ENCODE data around the gene MED13. TPM values are rescaled to one million over a fixed set of nuclear protein-coding genes. Genes with fewer than 3 reads are reported as not detected.

The MED13 gene
- total and polyA plus RNA-seq, 7 donors: 9.0 to 60.7 (median 46.0) TPM

DNA sequence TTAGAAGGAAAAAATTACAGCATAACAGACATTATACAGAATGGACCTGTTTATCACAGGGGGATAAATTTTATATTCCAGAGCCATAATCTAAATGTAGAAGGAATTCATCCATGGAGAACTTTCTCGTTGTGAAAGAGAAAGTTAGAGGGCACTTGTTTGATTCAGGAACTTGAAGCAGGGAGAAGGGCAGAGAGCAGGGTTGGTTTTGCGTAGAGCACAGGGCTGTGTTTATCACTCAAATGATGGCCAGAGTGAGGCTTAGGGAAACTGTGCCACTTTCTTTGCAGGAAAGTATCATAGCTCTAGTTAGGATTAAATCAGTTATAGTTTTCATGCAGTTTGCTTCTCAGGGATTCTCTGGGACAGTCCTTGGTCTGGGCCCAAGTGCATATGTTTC lies 29.1 kb upstream of the MED13 start:
- Histone ChIP-seq H3K9me3 (no peaks in the 10 kb centered on the region), H3K27me3 (no peaks in the 10 kb centered on the region), H3K27ac (no peak overlapping the region), H3K36me3 (no peaks in the 10 kb centered on the region), H3K4me1 (peaks cover 0 to 11% (median 3%) of the 10 kb centered on the region in 4 donors), H3K4me3 (no peak overlapping the region)
- no peak for DNase-seq
- intact Hi-C loops (cut with DNase I): no loop called here
- TF ChIP-seq, protein P1, sequence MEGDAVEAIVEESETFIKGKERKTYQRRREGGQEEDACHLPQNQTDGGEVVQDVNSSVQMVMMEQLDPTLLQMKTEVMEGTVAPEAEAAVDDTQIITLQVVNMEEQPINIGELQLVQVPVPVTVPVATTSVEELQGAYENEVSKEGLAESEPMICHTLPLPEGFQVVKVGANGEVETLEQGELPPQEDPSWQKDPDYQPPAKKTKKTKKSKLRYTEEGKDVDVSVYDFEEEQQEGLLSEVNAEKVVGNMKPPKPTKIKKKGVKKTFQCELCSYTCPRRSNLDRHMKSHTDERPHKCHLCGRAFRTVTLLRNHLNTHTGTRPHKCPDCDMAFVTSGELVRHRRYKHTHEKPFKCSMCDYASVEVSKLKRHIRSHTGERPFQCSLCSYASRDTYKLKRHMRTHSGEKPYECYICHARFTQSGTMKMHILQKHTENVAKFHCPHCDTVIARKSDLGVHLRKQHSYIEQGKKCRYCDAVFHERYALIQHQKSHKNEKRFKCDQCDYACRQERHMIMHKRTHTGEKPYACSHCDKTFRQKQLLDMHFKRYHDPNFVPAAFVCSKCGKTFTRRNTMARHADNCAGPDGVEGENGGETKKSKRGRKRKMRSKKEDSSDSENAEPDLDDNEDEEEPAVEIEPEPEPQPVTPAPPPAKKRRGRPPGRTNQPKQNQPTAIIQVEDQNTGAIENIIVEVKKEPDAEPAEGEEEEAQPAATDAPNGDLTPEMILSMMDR (IDR thresholded peaks at IDR 0.05): no peak
- TF ChIP-seq POLR2A (IDR thresholded peaks at IDR 0.05) (no peak), POLR2AphosphoS5 (IDR thresholded peaks at IDR 0.05) (no peak), EP300 (IDR thresholded peaks at IDR 0.05) (no peak)
- WGBS, 2 donors: 55 to 56% methylated on average over 2 of the region's 2 CpGs

DNA sequence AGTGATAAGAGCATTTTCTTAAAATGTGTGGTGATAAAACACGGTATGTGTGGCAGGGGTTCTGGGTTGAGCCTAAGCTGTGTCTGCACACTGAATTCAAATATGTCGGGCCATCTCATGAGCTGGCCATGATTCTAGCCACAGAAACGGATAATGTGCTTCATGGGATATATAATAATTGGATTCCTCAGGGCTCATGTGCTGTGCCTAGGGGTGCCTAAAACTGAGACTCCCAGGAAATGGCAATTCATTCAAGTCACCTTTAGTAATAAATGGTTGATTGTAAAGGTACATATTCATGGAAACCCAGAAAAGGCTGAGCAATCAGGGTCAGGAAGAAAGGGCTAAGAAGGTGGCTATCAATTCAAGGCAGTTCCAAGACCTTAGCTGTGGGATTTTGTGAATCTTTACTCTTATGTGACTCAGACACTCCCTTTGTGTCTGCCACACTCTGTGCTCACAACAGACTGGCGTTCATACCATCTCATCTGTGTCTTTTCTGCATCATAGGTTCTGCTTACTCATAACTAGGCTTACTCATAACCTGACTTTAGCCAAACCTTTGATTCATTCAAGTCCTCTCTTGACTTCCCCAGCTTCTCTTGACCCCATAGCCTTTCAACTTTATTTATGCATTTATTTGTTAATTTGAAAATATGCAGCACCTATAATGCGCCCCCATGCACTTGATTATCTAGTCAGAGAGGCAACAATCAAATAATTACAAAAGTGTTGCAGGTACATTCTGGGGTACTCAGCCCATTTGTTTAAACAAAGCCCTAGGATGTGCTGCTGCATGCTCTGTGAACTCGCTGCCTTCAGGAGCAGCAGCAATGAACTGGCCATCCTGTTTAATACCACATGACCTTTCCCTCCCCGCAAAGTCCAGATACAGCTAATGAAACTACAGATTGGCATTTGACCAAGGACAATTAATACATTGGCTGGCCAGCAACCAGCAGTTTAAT lies 28.4 kb upstream of the MED13 start:
- Histone ChIP-seq H3K9me3 (no peaks in the 10 kb centered on the region), H3K27me3 (no peaks in the 10 kb centered on the region), H3K36me3 (no peaks in the 10 kb centered on the region), H3K4me3 (no peak overlapping the region), H3K4me1 (peaks cover 0 to 11% (median 3%) of the 10 kb centered on the region in 4 donors), H3K27ac (no peak overlapping the region)
- DNase-seq: no peak
- TF ChIP-seq, protein P1 (IDR thresholded peaks at IDR 0.05): no peak
- TF ChIP-seq POLR2AphosphoS5 (IDR thresholded peaks at IDR 0.05): no peak
- intact Hi-C loops (cut with DNase I): no loop called here
- WGBS, 2 donors: 74 to 89% methylated on average over 7 of the region's 7 CpGs

DNA sequence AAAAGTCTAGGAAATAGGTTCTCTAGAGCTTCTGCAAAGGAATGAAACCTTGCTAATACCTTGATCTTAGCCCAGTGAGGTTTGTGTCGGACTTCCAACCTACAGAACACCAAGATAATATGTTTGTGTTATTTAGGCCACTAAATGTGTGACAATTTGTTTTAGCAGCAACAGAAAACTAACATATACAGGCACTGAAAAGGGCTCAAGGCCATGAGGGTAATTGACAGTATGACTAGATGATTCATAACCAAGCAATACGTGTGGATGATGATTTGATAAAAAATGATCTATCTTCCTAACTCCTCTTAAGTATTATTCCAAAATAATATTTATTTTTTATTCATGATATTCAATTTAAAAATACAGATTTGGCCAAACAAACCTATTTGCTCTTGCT lies 27.7 kb upstream of the MED13 start:
- no peak for DNase-seq
- WGBS, 2 donors: 80 to 90% methylated on average over 2 of the region's 2 CpGs
- TF ChIP-seq, protein P1 (IDR thresholded peaks at IDR 0.05): no peak
- TF ChIP-seq POLR2A (IDR thresholded peaks at IDR 0.05) (no peak), POLR2AphosphoS5 (IDR thresholded peaks at IDR 0.05) (no peak), EP300 (IDR thresholded peaks at IDR 0.05) (no peak)
- Histone ChIP-seq H3K9me3 (no peaks in the 10 kb centered on the region), H3K4me1 (peaks cover 0 to 11% (median 3%) of the 10 kb centered on the region in 4 donors), H3K4me3 (no peak overlapping the region), H3K36me3 (no peaks in the 10 kb centered on the region), H3K27ac (no peak overlapping the region), H3K27me3 (no peaks in the 10 kb centered on the region)
- intact Hi-C loops (cut with DNase I): no loop called here

DNA sequence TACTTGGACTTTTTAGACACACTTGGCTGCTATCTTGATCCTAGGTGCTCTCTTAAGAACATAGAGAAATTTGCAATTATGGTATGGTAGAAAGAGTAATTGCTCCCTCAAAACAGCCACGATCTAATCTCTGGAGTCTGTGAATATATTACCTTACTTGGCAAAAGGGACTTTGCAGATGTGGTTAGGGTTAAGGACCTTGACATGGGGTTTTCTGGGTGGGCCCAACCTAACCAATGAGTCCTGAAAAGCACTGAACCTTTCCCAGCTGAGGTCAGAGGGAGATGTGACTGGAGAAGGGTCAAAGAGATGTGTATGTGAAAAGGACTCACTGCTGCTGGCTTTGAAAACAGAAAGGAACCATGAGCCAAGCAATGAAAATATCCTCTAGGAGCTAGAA lies 26.7 kb upstream of the MED13 start:
- H3K27ac ChIP-seq: no peak overlapping the region
- intact Hi-C loops (cut with DNase I): no loop called here
- DNase-seq: no peak

More for the DNA sequence above, 26.7 kb upstream of the MED13 start:
- H3K36me3 ChIP-seq: no peaks in the 10 kb centered on the region
- TF ChIP-seq POLR2AphosphoS5 (IDR thresholded peaks at IDR 0.05) (no peak), POLR2A (IDR thresholded peaks at IDR 0.05) (no peak), EP300 (IDR thresholded peaks at IDR 0.05) (no peak)
- TF ChIP-seq, protein P1 (IDR thresholded peaks at IDR 0.05): no peak
- no peak overlapping the region for H3K4me3 ChIP-seq
- no peaks in the 10 kb centered on the region for H3K27me3 ChIP-seq
- H3K4me1 ChIP-seq: peaks cover 0 to 11% (median 3%) of the 10 kb centered on the region in 4 donors
- H3K9me3 ChIP-seq: no peaks in the 10 kb centered on the region
- WGBS, 2 donors: 77 to 83% methylated on average over 1 of the region's 1 CpG

All from sigmoid colon (tissue), 7 donors.